ENCODE data around the gene LRRC27. TPM values are rescaled to one million over a fixed set of nuclear protein-coding genes. Genes with fewer than 3 reads are reported as not detected.

Gene LRRC27
- polyA plus RNA-seq, 3 donors, result 3.6 to 12.8 (median 3.6) TPM

- intact Hi-C loops (cut with micrococcal nuclease), result loop anchor here in 1 of 2 donors (5.0 to 10.0 kb wide), 2 partner anchors 153 to 256 kb away; partner anchors contain the start of gene INPP5A
- no peak overlapping the region for H3K27ac ChIP-seq (ENCODE audit: low read depth in 1 of 2, low read length in 2 of 2)
Measured at GRCh38 chr10:132381741-132382140, 49.7 kb downstream of the LRRC27 start.

GRCh38 chr10:132382231-132382922 is 50.4 kb downstream of the LRRC27 start:
- Mint-ChIP-seq H3K4me3 (no peak overlapping the region), H3K27me3 (ENCODE audit: low read depth in 3 of 3) (peaks cover 0 to 7% (median 3%) of the 10 kb centered on the region in 3 donors), H3K4me1 (peaks cover 49% of the 10 kb centered on the region), H3K36me3 (peaks cover 0 to 3% of the 10 kb centered on the region in 2 donors), H3K27ac (peak overlapping the region in 3 of 7 donors; percentile 8 to 55 (median 16)), H3K9me3 (peaks cover 0 to 2% (median 0%) of the 10 kb centered on the region in 7 donors)
- intact Hi-C loops (cut with micrococcal nuclease), result loop anchor here in 1 of 2 donors (5.0 to 10.0 kb wide), 2 partner anchors 152 to 255 kb away; partner anchors contain the start of gene INPP5A
- no peak overlapping the region for H3K9ac ChIP-seq (ENCODE audit: insufficient read depth, low read length, poor library complexity, severe bottlenecking)
- no peaks in the 10 kb centered on the region for H3K36me3 ChIP-seq (replicated peaks in 1 of 2; ENCODE audit: control insufficient read depth in 1 of 2, insufficient read depth in 2 of 2, low read length in 2 of 2)
- H3K4me1 ChIP-seq (ENCODE audit: control insufficient read depth in 1 of 2, insufficient read depth in 2 of 2, low read length in 2 of 2), result peaks cover 26 to 50% of the 10 kb centered on the region in 2 donors
- H4K20me1 ChIP-seq (ENCODE audit: insufficient read depth, low read length), result no peaks in the 10 kb centered on the region
- no peak overlapping the region for H2AFZ ChIP-seq (ENCODE audit: insufficient read depth, low read depth, low read length, poor library complexity, severe bottlenecking)
- H3K27me3 ChIP-seq (ENCODE audit: control insufficient read depth in 2 of 2, insufficient read depth in 2 of 2, low read length in 2 of 2), result no peaks in the 10 kb centered on the region
- TF ChIP-seq, protein P1, sequence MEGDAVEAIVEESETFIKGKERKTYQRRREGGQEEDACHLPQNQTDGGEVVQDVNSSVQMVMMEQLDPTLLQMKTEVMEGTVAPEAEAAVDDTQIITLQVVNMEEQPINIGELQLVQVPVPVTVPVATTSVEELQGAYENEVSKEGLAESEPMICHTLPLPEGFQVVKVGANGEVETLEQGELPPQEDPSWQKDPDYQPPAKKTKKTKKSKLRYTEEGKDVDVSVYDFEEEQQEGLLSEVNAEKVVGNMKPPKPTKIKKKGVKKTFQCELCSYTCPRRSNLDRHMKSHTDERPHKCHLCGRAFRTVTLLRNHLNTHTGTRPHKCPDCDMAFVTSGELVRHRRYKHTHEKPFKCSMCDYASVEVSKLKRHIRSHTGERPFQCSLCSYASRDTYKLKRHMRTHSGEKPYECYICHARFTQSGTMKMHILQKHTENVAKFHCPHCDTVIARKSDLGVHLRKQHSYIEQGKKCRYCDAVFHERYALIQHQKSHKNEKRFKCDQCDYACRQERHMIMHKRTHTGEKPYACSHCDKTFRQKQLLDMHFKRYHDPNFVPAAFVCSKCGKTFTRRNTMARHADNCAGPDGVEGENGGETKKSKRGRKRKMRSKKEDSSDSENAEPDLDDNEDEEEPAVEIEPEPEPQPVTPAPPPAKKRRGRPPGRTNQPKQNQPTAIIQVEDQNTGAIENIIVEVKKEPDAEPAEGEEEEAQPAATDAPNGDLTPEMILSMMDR (IDR thresholded peaks at IDR 0.05), result no peak
- H3K9me3 ChIP-seq (replicated peaks in 1 of 2; ENCODE audit: control insufficient read depth in 1 of 2, insufficient read depth in 1 of 2, low read length in 2 of 2), result no peaks in the 10 kb centered on the region
- H3K4me3 ChIP-seq (replicated peaks in 1 of 3; ENCODE audit: low read depth in 2 of 3, low read length in 3 of 3), result no peak overlapping the region
- 82% methylated on average over 13 of the region's 16 CpGs for WGBS (ENCODE audit: insufficient coverage)
- DNase-seq, result peak in 2 of 3 donors; percentile 24 to 32
- no peaks in the 10 kb centered on the region for H3K79me2 ChIP-seq (ENCODE audit: insufficient read depth, low read length)
- no peak overlapping the region for H3K27ac ChIP-seq (ENCODE audit: low read depth in 1 of 2, low read length in 2 of 2)
- no peak overlapping the region for H3K4me2 ChIP-seq (replicated peaks; ENCODE audit: extremely low read depth, low read length, poor library complexity, severe bottlenecking)

More at GRCh38 chr10:132381741-132382140, 49.7 kb downstream of the LRRC27 start:
- peak in 1 of 3 donors; percentile 30 for DNase-seq
- peaks cover 0 to 2% (median 0%) of the 10 kb centered on the region in 7 donors for H3K9me3 Mint-ChIP-seq
- H3K27me3 Mint-ChIP-seq (ENCODE audit: low read depth in 3 of 3), result peaks cover 0 to 2% (median 2%) of the 10 kb centered on the region in 3 donors
- H3K4me1 Mint-ChIP-seq, result peaks cover 52% of the 10 kb centered on the region
- H3K4me2 ChIP-seq (replicated peaks; ENCODE audit: extremely low read depth, low read length, poor library complexity, severe bottlenecking), result no peak overlapping the region
- WGBS (ENCODE audit: insufficient coverage), result 42% methylated on average over 2 of the region's 2 CpGs
- H3K4me3 Mint-ChIP-seq, result no peak overlapping the region
- no peaks in the 10 kb centered on the region for H4K20me1 ChIP-seq (ENCODE audit: insufficient read depth, low read length)
- no peak overlapping the region for H2AFZ ChIP-seq (ENCODE audit: insufficient read depth, low read depth, low read length, poor library complexity, severe bottlenecking)
- H3K4me3 ChIP-seq (replicated peaks in 1 of 3; ENCODE audit: low read depth in 2 of 3, low read length in 3 of 3), result no peak overlapping the region
- H3K36me3 Mint-ChIP-seq, result peaks cover 0 to 3% of the 10 kb centered on the region in 2 donors
- TF ChIP-seq, protein P1 (IDR thresholded peaks at IDR 0.05), result no peak
- no peaks in the 10 kb centered on the region for H3K36me3 ChIP-seq (replicated peaks in 1 of 2; ENCODE audit: control insufficient read depth in 1 of 2, insufficient read depth in 2 of 2, low read length in 2 of 2)
- no peak overlapping the region for H3K9ac ChIP-seq (ENCODE audit: insufficient read depth, low read length, poor library complexity, severe bottlenecking)
- H3K9me3 ChIP-seq (replicated peaks in 1 of 2; ENCODE audit: control insufficient read depth in 1 of 2, insufficient read depth in 1 of 2, low read length in 2 of 2), result no peaks in the 10 kb centered on the region
- peaks cover 28 to 45% of the 10 kb centered on the region in 2 donors for H3K4me1 ChIP-seq (ENCODE audit: control insufficient read depth in 1 of 2, insufficient read depth in 2 of 2, low read length in 2 of 2)
- H3K79me2 ChIP-seq (ENCODE audit: insufficient read depth, low read length), result no peaks in the 10 kb centered on the region
- no peaks in the 10 kb centered on the region for H3K27me3 ChIP-seq (ENCODE audit: control insufficient read depth in 2 of 2, insufficient read depth in 2 of 2, low read length in 2 of 2)
- H3K27ac Mint-ChIP-seq, result no peak overlapping the region
